Measurements from ENCODE around the gene SLC44A3. TPM values are rescaled to one million over a fixed set of nuclear protein-coding genes. Genes with fewer than 3 reads are reported as not detected.

Gene SLC44A3
- total and polyA plus RNA-seq, 10 donors: 0.28 to 4.0 (median 0.95) TPM

DNA sequence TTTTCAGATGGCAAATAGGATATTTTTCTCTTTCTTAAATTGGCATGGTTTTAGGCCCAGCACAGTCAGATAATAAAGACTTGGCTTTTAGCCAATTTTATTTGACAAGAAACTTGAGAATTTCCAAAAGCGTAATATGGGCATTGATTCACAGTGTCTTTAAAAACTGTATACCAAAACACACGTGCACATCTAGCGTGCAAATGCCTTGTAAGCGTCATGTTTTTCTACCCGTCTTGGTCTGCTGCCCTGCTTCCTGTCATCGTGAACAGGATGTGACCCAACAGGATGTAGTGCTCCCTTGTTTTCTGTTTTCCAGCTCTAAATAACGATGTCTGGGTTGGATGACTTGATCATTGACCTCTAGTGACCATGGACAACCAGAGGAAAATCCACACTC lies 24.7 kb upstream of the SLC44A3 start:
- TF ChIP-seq, protein P1, sequence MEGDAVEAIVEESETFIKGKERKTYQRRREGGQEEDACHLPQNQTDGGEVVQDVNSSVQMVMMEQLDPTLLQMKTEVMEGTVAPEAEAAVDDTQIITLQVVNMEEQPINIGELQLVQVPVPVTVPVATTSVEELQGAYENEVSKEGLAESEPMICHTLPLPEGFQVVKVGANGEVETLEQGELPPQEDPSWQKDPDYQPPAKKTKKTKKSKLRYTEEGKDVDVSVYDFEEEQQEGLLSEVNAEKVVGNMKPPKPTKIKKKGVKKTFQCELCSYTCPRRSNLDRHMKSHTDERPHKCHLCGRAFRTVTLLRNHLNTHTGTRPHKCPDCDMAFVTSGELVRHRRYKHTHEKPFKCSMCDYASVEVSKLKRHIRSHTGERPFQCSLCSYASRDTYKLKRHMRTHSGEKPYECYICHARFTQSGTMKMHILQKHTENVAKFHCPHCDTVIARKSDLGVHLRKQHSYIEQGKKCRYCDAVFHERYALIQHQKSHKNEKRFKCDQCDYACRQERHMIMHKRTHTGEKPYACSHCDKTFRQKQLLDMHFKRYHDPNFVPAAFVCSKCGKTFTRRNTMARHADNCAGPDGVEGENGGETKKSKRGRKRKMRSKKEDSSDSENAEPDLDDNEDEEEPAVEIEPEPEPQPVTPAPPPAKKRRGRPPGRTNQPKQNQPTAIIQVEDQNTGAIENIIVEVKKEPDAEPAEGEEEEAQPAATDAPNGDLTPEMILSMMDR (IDR thresholded peaks at IDR 0.05 in 8 of 11, conservative IDR thresholded peaks at IDR 0.05 in 3 of 11): no peak
- TF ChIP-seq POLR2AphosphoS5 (IDR thresholded peaks at IDR 0.05): peak in 1 of 3 donors; percentile 72
- peaks cover 14 to 94% (median 39%) of the 10 kb centered on the region in 6 donors for H3K4me1 ChIP-seq
- no peak for DNase-seq
- peak overlapping the region; percentile 10 to 68 (median 48) for H3K27ac ChIP-seq
- no peaks in the 10 kb centered on the region for H3K9me3 ChIP-seq
- intact Hi-C loops (cut with DNase I; ENCODE audit: low total_unique reads): no loop called here
- WGBS, 5 donors: 22 to 40% (median 28%) methylated on average over 7 of the region's 7 CpGs
- no peaks in the 10 kb centered on the region for H3K36me3 ChIP-seq
- H3K27me3 ChIP-seq (replicated peaks in 1 of 7): no peaks in the 10 kb centered on the region
- peak overlapping the region in 1 of 8 donors; percentile 2 for H3K4me3 ChIP-seq

DNA sequence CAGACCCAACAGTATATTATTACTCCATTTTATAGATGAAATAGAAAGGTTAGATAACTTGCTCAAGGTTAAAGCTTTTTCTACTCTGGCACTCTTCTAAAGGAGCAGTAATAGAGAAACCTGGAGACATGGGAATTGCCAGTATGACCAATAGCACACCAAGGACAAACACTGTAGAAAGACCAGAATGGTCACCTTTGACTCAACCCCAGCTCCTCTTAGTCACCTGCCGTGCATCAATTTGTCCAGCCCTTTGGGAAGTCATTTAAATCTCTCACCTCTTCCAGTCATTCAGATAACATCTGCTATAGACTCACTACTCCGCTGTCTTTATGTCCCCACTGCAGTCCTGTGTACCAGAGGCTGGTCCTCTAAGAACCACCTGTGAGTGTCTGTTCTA lies 23.9 kb upstream of the SLC44A3 start:
- Histone ChIP-seq H3K27ac (peak overlapping the region in 7 of 8 donors; percentile 9 to 68 (median 53)), H3K4me3 (no peak overlapping the region), H3K4me1 (peaks cover 14 to 93% (median 43%) of the 10 kb centered on the region in 6 donors), H3K27me3 (replicated peaks in 1 of 7) (no peaks in the 10 kb centered on the region), H3K9me3 (no peaks in the 10 kb centered on the region), H3K36me3 (no peaks in the 10 kb centered on the region)
- intact Hi-C loops (cut with DNase I; ENCODE audit: low total_unique reads): no loop called here
- 92 to 98% (median 96%) methylated on average over 2 of the region's 2 CpGs for WGBS, 5 donors
- no peak for DNase-seq
- no peak for TF ChIP-seq POLR2AphosphoS5 (IDR thresholded peaks at IDR 0.05)
- TF ChIP-seq, protein P1 (IDR thresholded peaks at IDR 0.05 in 8 of 11, conservative IDR thresholded peaks at IDR 0.05 in 3 of 11): no peak

GRCh38 chr1:94797291-94797690 lies 22.9 kb upstream of the SLC44A3 start:
- intact Hi-C loops (cut with DNase I; ENCODE audit: low total_unique reads): no loop called here
- H3K4me1 ChIP-seq: peaks cover 19 to 93% (median 49%) of the 10 kb centered on the region in 6 donors
- H3K27ac ChIP-seq: peak overlapping the region in 7 of 8 donors; percentile 17 to 68 (median 43)
- no peaks in the 10 kb centered on the region for H3K36me3 ChIP-seq
- no peaks in the 10 kb centered on the region for H3K9me3 ChIP-seq
- TF ChIP-seq POLR2A (IDR thresholded peaks at IDR 0.05) (no peak), POLR2AphosphoS5 (IDR thresholded peaks at IDR 0.05) (no peak)
- TF ChIP-seq, protein P1 (IDR thresholded peaks at IDR 0.05 in 8 of 11, conservative IDR thresholded peaks at IDR 0.05 in 3 of 11): no peak
- no peak overlapping the region for H3K4me3 ChIP-seq
- no peaks in the 10 kb centered on the region for H3K27me3 ChIP-seq (replicated peaks in 1 of 7)
- 70 to 84% (median 82%) methylated on average over 1 of the region's 1 CpG for WGBS, 5 donors
- no peak for DNase-seq

- 73 to 85% (median 76%) methylated on average over 3 of the region's 3 CpGs for WGBS, 5 donors
- intact Hi-C loops (cut with DNase I; ENCODE audit: low total_unique reads): no loop called here
- H3K27ac ChIP-seq: peak overlapping the region in 5 of 8 donors; percentile 34 to 68 (median 53)
- H3K4me3 ChIP-seq: no peak overlapping the region
- no peaks in the 10 kb centered on the region for H3K9me3 ChIP-seq
- DNase-seq: no peak
- TF ChIP-seq POLR2A (IDR thresholded peaks at IDR 0.05) (no peak), POLR2AphosphoS5 (IDR thresholded peaks at IDR 0.05) (no peak)
- TF ChIP-seq, protein P1 (IDR thresholded peaks at IDR 0.05 in 8 of 11, conservative IDR thresholded peaks at IDR 0.05 in 3 of 11): no peak
- no peaks in the 10 kb centered on the region for H3K36me3 ChIP-seq
- no peaks in the 10 kb centered on the region for H3K27me3 ChIP-seq (replicated peaks in 1 of 7)
- peaks cover 19 to 93% (median 45%) of the 10 kb centered on the region in 6 donors for H3K4me1 ChIP-seq
Observed at GRCh38 chr1:94798054-94798453, 22.1 kb upstream of the SLC44A3 start.

Measured in spleen (tissue), 11 donors.